Measurements from ENCODE around the gene C6orf47. TPM values are rescaled to one million over a fixed set of nuclear protein-coding genes. Genes with fewer than 3 reads are reported as not detected.

C6orf47 gene
- total and polyA plus RNA-seq, 2 donors from 2014 or later, result 25.5 to 26.5 TPM

DNA sequence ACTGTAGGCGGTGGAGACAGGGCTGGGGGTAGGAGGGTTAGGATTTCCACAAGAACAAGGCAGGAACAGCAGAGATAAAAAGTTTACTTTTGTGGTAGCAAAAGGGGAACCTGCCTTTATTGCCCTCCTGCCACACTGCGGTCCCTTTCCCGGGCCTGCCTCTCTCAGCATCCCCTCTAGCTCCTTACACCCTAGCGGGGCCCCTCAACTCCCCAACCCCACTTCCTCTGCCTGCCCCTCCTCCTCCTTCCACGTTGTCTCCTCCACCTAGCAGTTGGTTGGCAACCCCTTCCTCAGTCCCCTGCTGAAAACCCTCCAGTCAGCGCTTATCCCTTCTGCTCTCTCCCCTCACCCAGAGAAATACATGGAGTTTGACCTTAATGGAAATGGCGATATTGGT, 44.8 kb downstream of the C6orf47 start:
- TF ChIP-seq, protein P1, sequence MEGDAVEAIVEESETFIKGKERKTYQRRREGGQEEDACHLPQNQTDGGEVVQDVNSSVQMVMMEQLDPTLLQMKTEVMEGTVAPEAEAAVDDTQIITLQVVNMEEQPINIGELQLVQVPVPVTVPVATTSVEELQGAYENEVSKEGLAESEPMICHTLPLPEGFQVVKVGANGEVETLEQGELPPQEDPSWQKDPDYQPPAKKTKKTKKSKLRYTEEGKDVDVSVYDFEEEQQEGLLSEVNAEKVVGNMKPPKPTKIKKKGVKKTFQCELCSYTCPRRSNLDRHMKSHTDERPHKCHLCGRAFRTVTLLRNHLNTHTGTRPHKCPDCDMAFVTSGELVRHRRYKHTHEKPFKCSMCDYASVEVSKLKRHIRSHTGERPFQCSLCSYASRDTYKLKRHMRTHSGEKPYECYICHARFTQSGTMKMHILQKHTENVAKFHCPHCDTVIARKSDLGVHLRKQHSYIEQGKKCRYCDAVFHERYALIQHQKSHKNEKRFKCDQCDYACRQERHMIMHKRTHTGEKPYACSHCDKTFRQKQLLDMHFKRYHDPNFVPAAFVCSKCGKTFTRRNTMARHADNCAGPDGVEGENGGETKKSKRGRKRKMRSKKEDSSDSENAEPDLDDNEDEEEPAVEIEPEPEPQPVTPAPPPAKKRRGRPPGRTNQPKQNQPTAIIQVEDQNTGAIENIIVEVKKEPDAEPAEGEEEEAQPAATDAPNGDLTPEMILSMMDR (IDR thresholded peaks at IDR 0.05; ENCODE audit: borderline replicate concordance, extremely low read depth, insufficient read depth), result no peak
- peak overlapping the region in 1 of 3 donors; percentile 12 for H3K9ac ChIP-seq (ENCODE audit: low read length in 3 of 3)
- no peak overlapping the region for H3K4me3 ChIP-seq (ENCODE audit: low read length in 3 of 3)
- H3K9me3 ChIP-seq (ENCODE audit: control insufficient read depth in 2 of 3, insufficient read depth in 1 of 3, low read length in 3 of 3), result no peaks in the 10 kb centered on the region
- no peak overlapping the region for H3K27ac ChIP-seq (ENCODE audit: low read depth in 2 of 2, low read length in 2 of 2)
- no peaks in the 10 kb centered on the region for H3K27me3 ChIP-seq (ENCODE audit: control insufficient read depth, insufficient read depth, low read length)
- FAIRE-seq (no peak), DNase-seq (peak in 1 of 5 donors; percentile 25)
- peaks cover 0 to 3% (median 0%) of the 10 kb centered on the region in 3 donors for H3K4me1 ChIP-seq (ENCODE audit: control insufficient read depth in 2 of 3, insufficient read depth in 2 of 3, low read depth in 1 of 3, low read length in 3 of 3)
- no peaks in the 10 kb centered on the region for H3K36me3 ChIP-seq (ENCODE audit: control insufficient read depth in 2 of 3, insufficient read depth in 3 of 3, low read length in 3 of 3)
- intact Hi-C loops (cut with DNase I), result no loop called here

DNA sequence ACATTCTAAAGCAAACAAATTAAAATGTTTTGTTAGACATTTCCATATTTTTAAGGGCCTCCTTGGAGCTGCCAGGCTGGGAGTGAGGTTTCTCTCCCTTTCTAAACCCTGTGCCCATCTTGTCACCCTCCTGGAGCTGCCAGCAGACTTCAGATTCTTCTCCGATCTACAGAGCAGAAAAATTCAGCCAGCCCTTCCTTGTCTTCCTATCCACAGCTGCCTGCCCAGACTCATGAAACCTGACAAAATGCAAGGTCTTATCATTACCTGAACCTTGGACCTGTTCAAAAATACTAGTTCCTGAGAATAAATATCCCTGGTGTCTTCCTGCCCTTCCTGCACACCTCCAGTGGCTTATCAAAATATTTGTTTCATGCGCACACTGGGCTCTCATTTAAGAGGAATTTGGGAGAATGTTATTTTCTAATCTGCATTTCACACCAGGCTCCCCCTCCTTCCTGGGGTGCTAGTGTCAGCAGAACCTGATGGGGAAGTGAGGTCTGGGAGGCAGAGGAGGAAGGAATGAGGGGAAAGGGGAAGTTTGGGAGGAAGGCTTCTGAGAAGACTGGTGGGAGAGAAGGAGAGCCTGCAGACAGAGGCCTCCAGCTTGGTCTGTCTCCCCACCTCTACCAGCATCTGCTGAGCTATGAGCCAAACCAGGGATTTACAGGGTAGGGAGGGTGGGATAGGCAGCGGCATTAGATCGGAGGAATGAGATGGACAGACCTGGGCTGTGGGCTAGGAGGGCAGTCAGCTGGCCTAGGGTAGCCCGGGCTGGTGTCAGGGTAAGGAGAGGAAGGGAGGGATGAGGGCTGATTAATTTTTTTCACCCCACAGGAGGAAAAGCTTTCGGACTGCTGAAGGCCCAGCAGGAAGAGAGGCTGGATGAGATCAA, 45.6 kb downstream of the C6orf47 start, which contains the start of gene AIF1:
TSS of gene AIF1 (plus strand) at position 551 of the 895 bp plus-strand sequence. CDS start at position 647, 96 bp downstream.
- intact Hi-C loops (cut with DNase I), result no loop called here
- no peaks in the 10 kb centered on the region for H3K36me3 ChIP-seq (ENCODE audit: control insufficient read depth in 2 of 3, insufficient read depth in 3 of 3, low read length in 3 of 3)
- no peaks in the 10 kb centered on the region for H3K9me3 ChIP-seq (ENCODE audit: control insufficient read depth in 2 of 3, insufficient read depth in 1 of 3, low read length in 3 of 3)
- FAIRE-seq (no peak), DNase-seq (no peak)
- peak within 1 kb of the TSS in 2 of 3 donors; percentile 7 to 14 for H3K4me3 ChIP-seq (ENCODE audit: low read length in 3 of 3)
- no peaks in the 10 kb centered on the region for H3K27me3 ChIP-seq (ENCODE audit: control insufficient read depth, insufficient read depth, low read length)
- peak within 1 kb of the TSS in 1 of 3 donors; percentile 46 for H3K9ac ChIP-seq (ENCODE audit: low read length in 3 of 3)
- peak within 1 kb of the TSS in 1 of 2 donors; percentile 7 for H3K27ac ChIP-seq (ENCODE audit: low read depth in 2 of 2, low read length in 2 of 2)
- TF ChIP-seq, protein P1 (IDR thresholded peaks at IDR 0.05; ENCODE audit: borderline replicate concordance, extremely low read depth, insufficient read depth), result no peak
- H3K4me1 ChIP-seq (ENCODE audit: control insufficient read depth in 2 of 3, insufficient read depth in 2 of 3, low read depth in 1 of 3, low read length in 3 of 3), result peaks cover 0 to 3% (median 0%) of the 10 kb centered on the region in 3 donors

DNA sequence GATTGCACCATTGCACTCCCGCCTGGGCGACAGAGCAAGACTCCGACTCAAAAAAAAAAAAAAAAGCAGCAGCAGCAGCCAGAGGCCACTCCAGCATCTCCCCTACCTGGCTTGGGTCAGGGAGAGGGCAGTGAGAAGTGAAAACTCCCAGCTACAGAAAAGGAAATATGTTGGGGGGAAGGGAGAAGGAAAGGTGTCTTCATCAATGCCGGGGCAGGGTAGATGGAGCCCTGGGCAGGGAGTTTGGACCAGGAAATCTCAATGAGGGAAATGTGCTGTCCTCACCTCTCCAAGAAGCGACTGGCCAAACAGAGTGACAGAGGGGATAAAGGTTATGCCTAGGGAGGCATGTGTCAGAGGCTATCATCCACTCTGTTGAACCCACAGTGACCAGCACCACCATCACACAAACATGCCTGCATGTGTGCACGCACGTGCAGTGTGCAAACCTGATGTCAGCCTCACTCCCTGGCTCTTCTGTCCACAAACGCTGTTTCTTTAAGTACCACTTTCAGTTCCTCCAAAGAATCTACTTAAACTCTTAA, 46.4 kb downstream of the C6orf47 start:
- TF ChIP-seq, protein P1 (IDR thresholded peaks at IDR 0.05; ENCODE audit: borderline replicate concordance, extremely low read depth, insufficient read depth), result no peak
- peak overlapping the region in 1 of 3 donors; percentile 14 for H3K4me3 ChIP-seq (ENCODE audit: low read length in 3 of 3)
- no peaks in the 10 kb centered on the region for H3K27me3 ChIP-seq (ENCODE audit: control insufficient read depth, insufficient read depth, low read length)
- FAIRE-seq (no peak), DNase-seq (no peak)
- no peak overlapping the region for H3K9ac ChIP-seq (ENCODE audit: low read length in 3 of 3)
- no peaks in the 10 kb centered on the region for H3K4me1 ChIP-seq (ENCODE audit: control insufficient read depth in 2 of 3, insufficient read depth in 2 of 3, low read depth in 1 of 3, low read length in 3 of 3)
- no peaks in the 10 kb centered on the region for H3K36me3 ChIP-seq (ENCODE audit: control insufficient read depth in 2 of 3, insufficient read depth in 3 of 3, low read length in 3 of 3)
- no peaks in the 10 kb centered on the region for H3K9me3 ChIP-seq (ENCODE audit: control insufficient read depth in 2 of 3, insufficient read depth in 1 of 3, low read length in 3 of 3)
- H3K27ac ChIP-seq (ENCODE audit: low read depth in 2 of 2, low read length in 2 of 2), result no peak overlapping the region
- intact Hi-C loops (cut with DNase I), result no loop called here

All from kidney (tissue), 14 donors.